HepG2 (cell line): ENCODE data around the gene TEX19. TPM values are rescaled to one million over a fixed set of nuclear protein-coding genes. Genes with fewer than 3 reads are reported as not detected.

Experiments used
- ATAC-seq: fragments of 200-7000 bp; cut with Tn5 transposase; 3 replicates; pipeline ENCODE4 v1.9.1; 2020; ENCODE audit warnings: mild to moderate bottlenecking, moderate library complexity
- BruUV-seq: library from RNA; stranded (reverse); fragments of 400-500 nt; replicated peaks from 2 replicates; lab custom pipeline; 2021; lab: Mats Ljungman, UMichigan
- CTCF ChIA-PET: fragments of 300-600 bp; formaldehyde crosslinking; extraction: SDS; loops from one replicate; lab custom pipeline; 2021; ENCODE audit warnings: low total read pairs, inconsistent platforms, low intra/inter-chr PET ratio; lab: Yijun Ruan, JAX
- POLR2A ChIA-PET: fragments of 350-600 bp; sonication (Branson Sonifier 250); formaldehyde crosslinking; loops from one replicate; lab custom pipeline; 2020; ENCODE audit warnings: antibody characterized with exemption, inconsistent platforms; lab: Yijun Ruan, JAX
- DNase-seq: peaks from one replicate; pipeline ENCODE4 v3.0.0-alpha.2; 2015; ENCODE audit warnings: low spot score
- FAIRE-seq: peaks from 3 replicates; lab custom pipeline; 2011; peaks lifted over from hg19 to GRCh38; lab: Jason Lieb, UNC
- H2AFZ ChIP-seq: one replicate; pipeline ENCODE4 v1.6.1; 2011; ENCODE audit warnings: low read length, inconsistent platforms
- H3K27ac ChIP-seq: fragments of 300-600 bp; 3 replicates; pipeline ENCODE4 v1.8.0; 2011; ENCODE audit warnings: mixed run types, mild to moderate bottlenecking, mixed read lengths, low read length, inconsistent platforms; ENCODE audit not compliant: insufficient read depth; ENCODE audit errors: extremely low read length
- H3K27me3 ChIP-seq, 2 experiments: fragments of 200-600 bp in 1 of 2; 2 replicates in 1 of 2; 3 replicates in 1 of 2; pipeline versions ENCODE4 v1.6.0 to v1.8.0; 2011; ENCODE audit warnings: low read length in 2 of 2, mild to moderate bottlenecking in 2 of 2, moderate library complexity in 2 of 2, inconsistent platforms in 1 of 2; ENCODE audit not compliant: insufficient read depth in 2 of 2, control insufficient read depth in 1 of 2
- H3K36me3 ChIP-seq, 2 experiments: fragments of 200-600 bp in 1 of 2; replicated peaks in 1 of 2; 2 replicates in 1 of 2; 3 replicates in 1 of 2; pipeline versions ENCODE4 v1.5.1 to v1.8.0; 2011; ENCODE audit warnings: low read length in 2 of 2, inconsistent platforms in 1 of 2; ENCODE audit not compliant: insufficient read depth in 2 of 2, control insufficient read depth in 1 of 2
- H3K4me1 ChIP-seq: 2 replicates; pipeline ENCODE4 v1.5.1; 2012; ENCODE audit warnings: low read length, inconsistent platforms; ENCODE audit not compliant: insufficient read depth
- H3K4me2 ChIP-seq: 2 replicates; pipeline ENCODE4 v1.6.0; 2011; ENCODE audit warnings: low read depth, low read length, inconsistent platforms
- H3K4me3 ChIP-seq, 3 experiments: fragments of 200-600 bp in 1 of 3; sonication (generic), shearing (Covaris generic) in 1 of 3; replicated peaks in 1 of 3; 2 replicates each; pipeline ENCODE4 v1.5.1; 2011 to 2016; ENCODE audit warnings: low read length in 3 of 3, inconsistent platforms in 2 of 3, low read depth in 2 of 3, mild to moderate bottlenecking in 2 of 3, control low read depth in 1 of 3, mixed read lengths in 1 of 3; ENCODE audit not compliant: insufficient read depth in 1 of 3
- H3K79me2 ChIP-seq: one replicate; pipeline ENCODE4 v1.6.1; 2011; ENCODE audit warnings: low read length, inconsistent platforms; ENCODE audit not compliant: insufficient read depth
- H3K9ac ChIP-seq: 2 replicates; pipeline ENCODE4 v1.6.0; 2011; ENCODE audit warnings: mild to moderate bottlenecking, low read depth, low read length, inconsistent platforms; ENCODE audit not compliant: insufficient read depth
- H3K9me3 ChIP-seq: 2 replicates; pipeline ENCODE4 v1.5.1; 2012; ENCODE audit warnings: mild to moderate bottlenecking, low read length
- H4K20me1 ChIP-seq: 2 replicates; pipeline ENCODE4 v1.6.0; 2011; ENCODE audit warnings: inconsistent platforms, mild to moderate bottlenecking, low read length, moderate library complexity; ENCODE audit not compliant: insufficient read depth
- EP300 ChIP-seq, 3 experiments: sonication (generic) in 1 of 3; formaldehyde crosslinking in 1 of 3; IDR thresholded peaks; 2 replicates each; pipeline versions ENCODE4 v1.5.1 to v1.6.1; 2011 to 2020; ENCODE audit warnings: low read depth in 2 of 3, low read length in 2 of 3, borderline replicate concordance in 1 of 3, improper control_type of control experiment in 1 of 3, mild to moderate bottlenecking in 1 of 3, missing genetic modification reagents in 1 of 3, moderate library complexity in 1 of 3
- HNRNPL ChIP-seq: fragments of 200-400 bp; formaldehyde crosslinking; IDR thresholded peaks from 2 replicates; pipeline ENCODE4 v1.6.1; 2017; ENCODE audit warnings: mild to moderate bottlenecking, low read depth, low read length
- MYC ChIP-seq: sonication (generic); formaldehyde crosslinking; IDR thresholded peaks from 2 replicates; pipeline ENCODE4 v1.9.0; 2021; ENCODE audit warnings: missing genetic modification reagents, borderline replicate concordance
- PRPF4 ChIP-seq: fragments of 200-400 bp; formaldehyde crosslinking; IDR thresholded peaks from 2 replicates; pipeline ENCODE4 v1.6.1; 2016; ENCODE audit warnings: low read length, low read depth; ENCODE audit not compliant: poor library complexity, severe bottlenecking
- SP5 ChIP-seq: IDR thresholded peaks from 2 replicates; pipeline ENCODE4 v1.6.1; 2016; ENCODE audit warnings: low read depth, borderline replicate concordance
- SPEN ChIP-seq: sonication (generic); formaldehyde crosslinking; IDR thresholded peaks from 2 replicates; pipeline ENCODE4 v1.5.1; 2020; ENCODE audit warnings: low read depth, mild to moderate bottlenecking, missing genetic modification reagents
- ZBTB38 ChIP-seq: sonication (generic); formaldehyde crosslinking; IDR thresholded peaks from 2 replicates; pipeline ENCODE4 v1.5.1; 2020; ENCODE audit warnings: mild to moderate bottlenecking, missing genetic modification reagents
- ZC3H13 ChIP-seq: sonication (generic); formaldehyde crosslinking; IDR thresholded peaks from 2 replicates; pipeline ENCODE4 v1.8.1; 2023; ENCODE audit warnings: mild to moderate bottlenecking, missing genetic modification reagents, moderate library complexity
- ZNF460 ChIP-seq: sonication (generic); formaldehyde crosslinking; IDR thresholded peaks from 2 replicates; pipeline ENCODE4 v1.5.1; 2020; ENCODE audit warnings: missing genetic modification reagents, mild to moderate bottlenecking, borderline replicate concordance
- ZNF713 ChIP-seq: sonication (generic); formaldehyde crosslinking; IDR thresholded peaks from 2 replicates; pipeline ENCODE4 v1.4.0; 2020; ENCODE audit warnings: mild to moderate bottlenecking, missing genetic modification reagents
- ZNF768 ChIP-seq: sonication (generic); formaldehyde crosslinking; IDR thresholded peaks from 2 replicates; pipeline ENCODE4 v1.4.0; 2020; ENCODE audit warnings: missing genetic modification reagents
- ZSCAN20 ChIP-seq: sonication (generic); formaldehyde crosslinking; IDR thresholded peaks from 2 replicates; pipeline ENCODE4 v1.4.0; 2020; ENCODE audit warnings: missing genetic modification reagents, mild to moderate bottlenecking, borderline replicate concordance
- WGBS: methylation state at CpG from one replicate; pipeline ENCODE4 v1.1.6; 2017; ENCODE audit warnings: low lambda C conversion rate; 5-methylcytosine and 5-hydroxymethylcytosine counted together
- in situ Hi-C: cut with HindIII; loops from 2 replicates; pipeline ENCODE4 v1.10.0; 2017; ENCODE audit warnings: low pct_unique_long_range_greater_than_20kb; ENCODE audit not compliant: extremely low pct_ligation_motif_present
- intact Hi-C: fragments of 100-400 bp; cut with micrococcal nuclease; formaldehyde crosslinking; loops from one replicate; pipeline ENCODE4 v1.10.0; 2022; ENCODE audit not compliant: unreplicated experiment
- polyA plus RNA-seq, 8 experiments: library from polyadenylated mRNA; depleted of rRNA in 3 of 8; stranded (reverse) in 7 of 8; unstranded in 1 of 8; fragments of >200 nt; fragmentation: Illumina TruSeq in 4 of 8; extraction: Trizol in 4 of 8; gene quantifications; 2 replicates each; pipeline versions ENCODE4 v1.2.1 to v1.2.3, GENCODE V29; 2011 to 2016; ENCODE audit warnings: low read depth in 4 of 8, missing spikeins in 1 of 8, mixed read lengths in 1 of 8; ENCODE audit not compliant: insufficient read depth in 1 of 8
- total RNA-seq, 5 experiments: library from RNA; depleted of rRNA; stranded (reverse); fragments of >200 nt; fragmentation: Illumina TruSeq; extraction: Trizol; gene quantifications; 2 replicates each; pipeline ENCODE4 v1.2.3, GENCODE V29; 2016; ENCODE audit warnings: low read depth in 1 of 5
- TF ChIP-seq, protein P1 (sequence below): sonication (generic); formaldehyde crosslinking; IDR thresholded peaks from 2 replicates; pipeline ENCODE4 v1.8.0; 2022; ENCODE audit warnings: missing genetic modification reagents, mild to moderate bottlenecking, moderate library complexity, borderline replicate concordance

TEX19 gene
- total and polyA plus RNA-seq, 2 of the 13 experiments (the other 11 are each of a cell fraction or from before 2014, with no cell fraction given), result 1.3 to 6.0 TPM

DNA sequence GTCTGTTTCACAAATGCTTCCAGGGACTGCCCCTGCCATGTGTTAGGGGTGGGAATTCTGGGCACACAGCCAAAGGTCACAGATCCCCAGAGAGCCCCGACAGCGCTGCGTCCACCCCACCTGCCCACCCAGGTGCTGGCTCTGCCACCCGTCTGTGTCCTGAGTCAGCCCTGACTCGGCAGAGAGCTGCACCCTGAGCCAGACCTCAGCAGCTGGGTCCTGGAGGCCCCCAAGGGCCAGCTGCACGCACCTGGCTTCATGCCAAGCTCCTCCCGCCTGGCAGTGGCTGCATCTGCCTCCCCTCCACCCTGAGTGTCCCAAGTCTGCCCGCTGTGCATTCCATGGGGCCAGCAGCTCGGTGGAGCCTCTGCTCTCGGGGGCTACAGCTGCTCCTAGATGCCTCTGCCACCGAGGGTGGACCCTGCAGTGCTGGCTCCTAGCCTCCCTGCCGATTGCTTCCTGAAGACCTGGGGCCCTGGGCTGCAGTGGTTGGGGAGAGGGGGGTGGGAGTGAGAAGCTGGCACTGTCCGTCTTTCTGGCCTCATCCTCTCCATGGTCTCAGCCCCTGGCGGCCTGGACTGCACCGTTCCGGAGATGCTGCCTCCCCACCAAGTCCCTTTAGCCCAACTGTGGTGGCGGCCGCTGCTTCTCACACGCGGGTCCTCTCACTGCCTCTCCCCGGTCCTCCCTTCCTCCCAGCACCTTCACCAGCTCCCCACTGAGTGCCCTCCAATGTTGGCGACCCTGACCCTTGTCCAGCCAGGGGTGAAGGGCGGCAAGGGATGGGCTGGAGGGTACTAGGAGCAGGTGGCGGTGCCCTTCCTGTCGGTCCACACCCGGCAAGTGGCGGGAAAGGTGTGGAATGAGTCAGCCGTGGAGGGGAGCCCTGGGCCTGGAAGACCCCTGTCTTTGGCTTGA lies 28.5 kb upstream of the TEX19 start (continued):
- no peak for TF ChIP-seq ZSCAN20 (CRISPR knock-in tag)

DNA sequence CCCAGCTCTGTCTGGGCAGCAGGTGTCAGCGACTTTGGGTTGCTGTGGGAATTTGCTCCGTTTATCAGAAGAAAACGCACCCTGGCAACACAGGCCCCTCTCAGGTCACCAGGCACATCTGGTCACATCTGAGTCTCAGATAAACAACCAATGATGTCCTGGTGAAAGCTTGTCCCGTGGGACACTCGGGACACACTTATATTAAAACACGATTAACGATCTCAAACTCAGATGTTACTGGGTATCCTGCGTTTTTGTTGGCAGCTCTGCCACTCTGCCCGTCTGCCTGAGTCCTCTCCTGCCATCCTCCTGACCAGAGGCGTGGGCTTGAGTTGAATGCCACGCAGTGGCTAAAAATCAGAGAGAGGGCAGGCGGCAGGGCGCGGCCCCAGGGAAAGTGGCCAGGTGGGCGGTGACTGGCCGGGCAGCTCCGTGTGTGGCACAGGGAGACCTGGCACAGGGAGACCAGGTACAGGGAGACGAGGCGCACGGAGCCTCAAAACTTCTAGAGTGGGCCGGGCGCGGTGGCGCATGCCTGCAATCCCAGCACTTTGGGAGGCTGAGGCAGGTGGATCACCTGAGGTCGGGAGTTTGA lies 27.6 kb upstream of the TEX19 start:
- FAIRE-seq (no peak), DNase-seq (no peak), ATAC-seq (no peak)
- ChIA-PET CTCF (no interaction called here), POLR2A (interaction anchor here (0.9 to 20.8 kb wide), 6 partner anchors 10 to 89 kb away, joined by 3 to 270 read pairs (median 17); no protein-coding TSS in a partner anchor)
- H4K20me1 ChIP-seq, result no peaks in the 10 kb centered on the region
- H3K9ac ChIP-seq, result no peak overlapping the region
- no TSS peak for BruUV-seq
- H3K9me3 ChIP-seq, result no peaks in the 10 kb centered on the region
- in situ Hi-C loops, result no loop called here
- WGBS, result 94% methylated on average over 24 of the region's 25 CpGs
- H2AFZ ChIP-seq, result no peak overlapping the region
- no peak overlapping the region for H3K4me2 ChIP-seq
- H3K27me3 ChIP-seq, result no peaks in the 10 kb centered on the region
- H3K79me2 ChIP-seq, result peaks cover 4% of the 10 kb centered on the region
- no peak overlapping the region for H3K27ac ChIP-seq
- intact Hi-C loops, result loop anchor here (10.0 kb wide), 1 partner anchor 183 kb away; the partner anchor contains the start of gene FOXK2
- H3K36me3 ChIP-seq, result no peaks in the 10 kb centered on the region
- H3K4me1 ChIP-seq, result peaks cover 90% of the 10 kb centered on the region
- H3K4me3 ChIP-seq, result no peak overlapping the region
- TF ChIP-seq ZC3H13 (CRISPR knock-in tag) (0 out of 2 replicates have a peak, but pooled peaks have one; percentile 3), MYC (0 out of 2 replicates have a peak, but pooled peaks have one; percentile 14), HNRNPL (peak; percentile 50; the same call in 1 of the 2 replicates), ZNF713 (CRISPR knock-in tag) (no peak), ZNF460 (CRISPR knock-in tag) (peak; percentile 34; the same call in 1 of the 2 replicates), ZBTB38 (CRISPR knock-in tag) (peak; percentile 19; the same call in 1 of the 2 replicates), PRPF4 (peak; percentile 72), ZNF768 (no peak), SP5 (CRISPR knock-in tag) (no peak), SPEN (0 out of 2 replicates have a peak, but pooled peaks have one; percentile 3), EP300 (IDR thresholded peaks at IDR 0.05; ENCODE audit: low read depth in 2 of 2, low read length in 2 of 2) (no peak), EP300 (CRISPR knock-in tag; IDR thresholded peaks at IDR 0.05; ENCODE audit: borderline replicate concordance) (no peak)
- TF ChIP-seq, protein P1, sequence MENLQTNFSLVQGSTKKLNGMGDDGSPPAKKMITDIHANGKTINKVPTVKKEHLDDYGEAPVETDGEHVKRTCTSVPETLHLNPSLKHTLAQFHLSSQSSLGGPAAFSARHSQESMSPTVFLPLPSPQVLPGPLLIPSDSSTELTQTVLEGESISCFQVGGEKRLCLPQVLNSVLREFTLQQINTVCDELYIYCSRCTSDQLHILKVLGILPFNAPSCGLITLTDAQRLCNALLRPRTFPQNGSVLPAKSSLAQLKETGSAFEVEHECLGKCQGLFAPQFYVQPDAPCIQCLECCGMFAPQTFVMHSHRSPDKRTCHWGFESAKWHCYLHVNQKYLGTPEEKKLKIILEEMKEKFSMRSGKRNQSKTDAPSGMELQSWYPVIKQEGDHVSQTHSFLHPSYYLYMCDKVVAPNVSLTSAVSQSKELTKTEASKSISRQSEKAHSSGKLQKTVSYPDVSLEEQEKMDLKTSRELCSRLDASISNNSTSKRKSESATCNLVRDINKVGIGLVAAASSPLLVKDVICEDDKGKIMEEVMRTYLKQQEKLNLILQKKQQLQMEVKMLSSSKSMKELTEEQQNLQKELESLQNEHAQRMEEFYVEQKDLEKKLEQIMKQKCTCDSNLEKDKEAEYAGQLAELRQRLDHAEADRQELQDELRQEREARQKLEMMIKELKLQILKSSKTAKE (CRISPR knock-in tag), result no peak
